ENCODE data around the gene NDEL1.

DNA sequence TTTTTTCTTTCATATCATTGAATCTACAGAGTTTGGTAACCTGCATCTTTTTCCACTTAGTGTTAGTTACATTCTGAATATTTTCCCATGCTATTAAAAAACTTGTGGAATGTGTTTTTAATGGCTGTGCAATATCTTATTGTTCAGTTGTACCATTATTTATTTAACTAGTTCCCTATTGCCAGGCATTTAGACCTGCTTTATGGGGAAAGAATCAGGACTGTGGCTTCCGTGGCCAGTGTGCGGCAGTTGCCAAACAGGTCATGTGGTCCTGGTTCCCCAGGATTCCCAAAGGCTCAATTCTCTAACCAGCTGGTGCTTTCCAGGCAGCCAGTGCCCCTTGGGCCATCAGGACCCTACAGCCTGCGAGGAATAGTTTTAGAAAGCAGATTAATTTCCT lies 30.8 kb downstream of the NDEL1 start:
- TF ChIP-seq, protein P1, sequence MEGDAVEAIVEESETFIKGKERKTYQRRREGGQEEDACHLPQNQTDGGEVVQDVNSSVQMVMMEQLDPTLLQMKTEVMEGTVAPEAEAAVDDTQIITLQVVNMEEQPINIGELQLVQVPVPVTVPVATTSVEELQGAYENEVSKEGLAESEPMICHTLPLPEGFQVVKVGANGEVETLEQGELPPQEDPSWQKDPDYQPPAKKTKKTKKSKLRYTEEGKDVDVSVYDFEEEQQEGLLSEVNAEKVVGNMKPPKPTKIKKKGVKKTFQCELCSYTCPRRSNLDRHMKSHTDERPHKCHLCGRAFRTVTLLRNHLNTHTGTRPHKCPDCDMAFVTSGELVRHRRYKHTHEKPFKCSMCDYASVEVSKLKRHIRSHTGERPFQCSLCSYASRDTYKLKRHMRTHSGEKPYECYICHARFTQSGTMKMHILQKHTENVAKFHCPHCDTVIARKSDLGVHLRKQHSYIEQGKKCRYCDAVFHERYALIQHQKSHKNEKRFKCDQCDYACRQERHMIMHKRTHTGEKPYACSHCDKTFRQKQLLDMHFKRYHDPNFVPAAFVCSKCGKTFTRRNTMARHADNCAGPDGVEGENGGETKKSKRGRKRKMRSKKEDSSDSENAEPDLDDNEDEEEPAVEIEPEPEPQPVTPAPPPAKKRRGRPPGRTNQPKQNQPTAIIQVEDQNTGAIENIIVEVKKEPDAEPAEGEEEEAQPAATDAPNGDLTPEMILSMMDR (tag by site-specific recombination; IDR thresholded peaks at IDR 0.05), result no peak
- TF ChIP-seq ZNF677 (tag by site-specific recombination; IDR thresholded peaks at IDR 0.05), result no peak
- TF ChIP-seq YY1 (tag by site-specific recombination; IDR thresholded peaks at IDR 0.05), result no peak

All from HEK293 (cell line).